GM21515 (cell line): ENCODE measurements around the gene NPFFR1.

Experiments
- ATAC-seq: cut with Tn5 transposase; IDR thresholded peaks from one replicate; pipeline ENCODE4 v1.9.1; 2021; ENCODE audit not compliant: unreplicated experiment

The NPFFR1 gene

DNA sequence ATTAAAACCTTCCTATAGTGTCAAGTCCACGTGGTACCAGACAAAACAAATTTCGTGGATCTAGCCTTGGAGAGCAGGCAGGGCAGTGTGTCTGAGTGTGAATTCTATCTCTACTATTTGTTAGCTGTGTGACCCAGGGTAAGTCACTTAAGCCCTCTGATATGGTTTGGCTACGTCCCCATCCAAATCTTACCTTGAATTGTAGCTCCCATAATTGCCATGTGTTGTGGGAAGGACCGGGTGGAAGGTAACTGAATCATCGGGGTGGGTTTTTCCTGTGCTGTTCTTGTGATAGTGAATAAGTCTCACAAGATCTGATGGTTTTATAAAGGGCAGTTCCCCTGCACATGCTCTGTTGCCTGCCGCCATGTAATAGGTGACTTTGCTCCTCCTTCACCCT is 2.8 kb upstream of the NPFFR1 start:
- no peak for ATAC-seq

DNA sequence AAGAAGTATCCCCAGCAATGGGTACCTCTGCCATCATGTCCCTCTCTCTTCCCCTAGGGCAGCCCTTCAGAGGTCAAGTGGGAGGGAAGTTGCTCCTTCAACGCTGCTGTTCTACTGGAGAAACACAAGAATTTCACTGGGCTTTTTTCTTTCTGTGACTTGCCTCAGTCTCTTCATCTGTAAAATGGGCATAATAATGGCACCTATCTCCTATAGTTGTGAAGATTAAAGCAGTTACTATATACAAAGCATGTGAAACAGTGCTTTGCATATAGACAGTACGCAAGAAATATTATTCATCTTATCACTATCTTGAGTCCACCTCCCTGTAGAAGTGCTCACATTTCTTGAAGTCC is 1.6 kb upstream of the NPFFR1 start:
- no peak for ATAC-seq

DNA sequence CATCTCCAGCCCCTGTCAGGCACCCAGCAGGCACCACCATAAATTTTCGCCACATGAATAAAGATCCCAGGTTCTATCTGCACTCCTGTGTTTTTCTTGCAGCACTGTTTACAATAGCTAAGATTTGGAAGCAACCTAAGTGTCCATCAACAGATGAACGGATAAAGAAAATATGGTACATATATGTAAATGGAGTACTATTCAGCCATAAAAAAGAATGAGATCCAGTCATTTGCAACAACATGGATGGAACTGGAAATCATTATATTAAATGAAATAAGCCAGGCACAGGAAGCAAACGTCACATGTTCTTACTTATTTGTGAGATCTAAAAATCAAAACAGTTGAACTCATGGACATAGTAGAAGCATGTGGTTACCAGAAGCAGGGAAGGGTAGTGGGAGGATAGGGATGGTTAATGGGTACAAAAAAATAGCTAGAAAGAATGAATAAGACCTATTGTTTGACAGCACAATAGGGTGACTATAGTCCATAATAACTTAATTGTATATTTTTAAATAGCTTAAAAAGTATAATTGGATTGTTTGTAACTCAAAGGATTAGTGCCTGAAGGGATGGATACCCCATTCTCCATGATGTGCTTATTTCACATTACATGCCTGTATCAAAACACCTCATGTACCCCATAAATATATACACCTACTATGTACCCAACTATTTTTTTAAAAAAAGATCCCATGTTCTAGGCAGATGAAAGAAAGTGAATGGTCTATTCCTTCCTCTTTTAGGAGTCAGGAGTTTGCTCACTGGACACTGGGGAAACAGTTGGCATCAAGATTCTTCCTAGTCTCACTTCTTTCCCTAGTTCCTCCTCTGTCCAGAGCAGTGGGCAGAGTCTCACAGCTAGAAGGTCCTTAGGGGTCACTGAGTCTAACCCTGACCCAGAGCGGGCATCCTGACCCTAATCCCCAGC is 1.0 kb upstream of the NPFFR1 start:
- no peak for ATAC-seq

DNA sequence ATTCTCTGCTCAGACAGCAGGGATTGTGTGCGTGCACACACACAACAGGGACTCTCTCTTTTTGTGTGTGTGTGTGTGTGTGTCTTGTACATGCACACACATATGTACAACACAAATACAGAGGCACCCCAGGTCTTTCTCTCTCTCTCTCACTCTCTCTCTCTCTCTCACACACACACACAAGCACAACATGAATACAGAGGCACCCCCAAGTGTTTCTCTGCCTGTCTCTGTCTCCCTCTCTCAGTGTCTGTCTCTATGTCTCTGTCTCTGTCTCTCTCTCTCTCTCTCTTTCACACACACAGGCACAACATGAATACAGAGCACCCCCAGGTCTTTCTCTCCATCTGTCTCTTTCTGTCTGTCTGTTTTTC is 746 bp downstream of the NPFFR1 start:
- no peak for ATAC-seq

DNA sequence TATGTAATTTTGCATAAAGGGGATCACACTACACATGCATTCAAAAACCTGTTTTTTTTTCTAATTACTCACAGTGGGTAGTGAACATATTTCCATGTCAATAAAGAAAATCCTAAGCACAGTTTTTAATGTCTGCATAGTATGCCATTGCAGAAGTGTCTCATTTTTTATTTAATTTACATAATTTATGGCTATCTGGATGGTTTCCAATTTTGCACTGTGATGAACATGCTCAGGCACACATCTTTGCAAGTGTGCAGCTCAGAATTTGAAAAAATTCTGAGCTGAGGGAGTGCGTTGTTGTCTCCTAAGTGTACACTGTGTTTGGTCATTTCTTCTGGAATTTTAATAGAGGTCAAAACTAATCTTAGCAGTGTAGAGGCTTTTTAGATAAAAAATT is 2.2 kb downstream of the NPFFR1 start:
- no peak for ATAC-seq

DNA sequence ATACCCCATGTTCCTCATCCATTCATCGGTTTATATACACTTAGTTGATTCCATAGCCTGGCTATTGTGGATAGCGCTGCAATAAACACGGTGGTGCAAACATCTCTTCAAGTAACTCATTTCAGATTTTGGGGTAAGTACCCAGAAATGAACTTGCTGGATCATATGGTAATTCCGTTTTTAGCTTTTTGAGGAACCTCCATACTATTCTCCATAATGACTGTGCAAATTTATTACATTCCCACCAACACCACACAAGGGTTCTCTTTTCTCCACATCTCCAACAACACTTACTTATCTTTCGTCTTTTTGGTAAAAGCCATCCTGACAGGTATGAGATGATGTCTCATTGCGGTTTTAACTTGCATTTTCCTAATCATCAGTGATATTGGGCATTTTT is 3.7 kb downstream of the NPFFR1 start:
- no peak for ATAC-seq

DNA sequence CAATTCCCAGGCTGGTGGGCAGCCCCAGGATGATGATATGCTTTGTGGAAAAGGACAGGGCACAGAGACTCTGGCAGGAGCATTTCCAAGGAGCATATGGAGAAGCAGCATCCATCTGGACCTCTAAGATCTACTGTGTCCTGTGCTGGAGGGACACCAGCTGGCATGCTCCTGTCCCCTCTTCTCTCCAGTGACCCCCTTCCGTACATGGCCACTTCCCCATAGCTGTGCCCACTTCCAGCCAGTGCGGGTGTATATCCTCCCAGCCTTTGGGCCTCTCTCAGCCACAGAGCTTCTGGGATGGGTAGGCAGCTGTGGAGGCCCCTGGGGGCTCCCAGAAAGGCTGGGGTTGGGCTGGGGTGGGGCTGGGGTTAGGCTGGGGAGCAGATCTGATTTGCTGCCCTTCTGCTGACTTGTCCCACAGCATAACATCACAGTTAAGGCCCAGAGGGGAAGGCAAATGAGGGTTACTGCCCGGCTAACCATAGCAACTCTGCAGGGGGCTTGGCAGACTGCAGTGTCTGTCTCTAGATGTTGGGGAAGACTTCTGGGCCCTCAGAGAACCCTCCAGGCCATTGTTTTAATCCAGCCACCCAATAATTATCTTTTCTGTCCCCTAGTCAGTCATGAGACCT is 6.3 kb downstream of the NPFFR1 start:
- ATAC-seq, result no peak

DNA sequence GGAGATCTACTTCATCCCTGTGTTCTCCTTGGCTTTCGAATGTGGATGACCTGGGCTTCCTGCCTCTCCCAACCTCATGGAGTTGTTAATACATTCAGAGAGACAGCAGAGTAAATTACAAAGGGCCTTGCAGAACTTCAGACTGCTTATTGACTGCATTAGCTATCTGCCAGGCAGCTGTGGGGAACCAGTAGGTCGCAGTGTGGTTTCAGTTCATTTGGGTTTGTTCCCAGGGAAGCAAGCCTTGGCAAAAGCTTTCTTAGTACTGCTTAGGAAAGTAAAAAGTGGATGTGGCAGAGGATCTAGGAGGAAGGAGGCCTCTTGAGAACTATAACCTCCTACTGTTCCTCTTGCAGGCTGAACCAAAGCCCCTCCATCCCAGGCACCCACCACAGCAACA is 9.2 kb downstream of the NPFFR1 start:
- no peak for ATAC-seq

DNA sequence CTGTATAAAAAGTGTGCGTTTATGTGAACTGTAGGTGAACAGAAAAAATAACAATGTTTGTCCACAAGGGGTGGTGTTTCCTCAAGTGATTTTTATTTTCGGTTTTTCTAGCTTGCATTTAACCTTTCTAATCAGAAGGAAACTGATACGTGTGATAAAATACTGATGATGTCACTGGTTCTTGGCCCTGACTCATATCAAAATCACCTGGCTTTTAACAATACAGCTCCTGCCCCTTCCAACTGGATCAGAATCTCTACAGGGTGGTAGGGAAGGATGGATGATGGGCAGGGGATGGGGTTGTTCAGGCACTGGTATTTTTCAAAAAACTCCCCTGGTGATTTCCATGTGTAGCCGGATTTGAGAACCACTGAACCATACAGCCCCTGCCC is 10.9 kb downstream of the NPFFR1 start:
- peak; percentile 59 for ATAC-seq

DNA sequence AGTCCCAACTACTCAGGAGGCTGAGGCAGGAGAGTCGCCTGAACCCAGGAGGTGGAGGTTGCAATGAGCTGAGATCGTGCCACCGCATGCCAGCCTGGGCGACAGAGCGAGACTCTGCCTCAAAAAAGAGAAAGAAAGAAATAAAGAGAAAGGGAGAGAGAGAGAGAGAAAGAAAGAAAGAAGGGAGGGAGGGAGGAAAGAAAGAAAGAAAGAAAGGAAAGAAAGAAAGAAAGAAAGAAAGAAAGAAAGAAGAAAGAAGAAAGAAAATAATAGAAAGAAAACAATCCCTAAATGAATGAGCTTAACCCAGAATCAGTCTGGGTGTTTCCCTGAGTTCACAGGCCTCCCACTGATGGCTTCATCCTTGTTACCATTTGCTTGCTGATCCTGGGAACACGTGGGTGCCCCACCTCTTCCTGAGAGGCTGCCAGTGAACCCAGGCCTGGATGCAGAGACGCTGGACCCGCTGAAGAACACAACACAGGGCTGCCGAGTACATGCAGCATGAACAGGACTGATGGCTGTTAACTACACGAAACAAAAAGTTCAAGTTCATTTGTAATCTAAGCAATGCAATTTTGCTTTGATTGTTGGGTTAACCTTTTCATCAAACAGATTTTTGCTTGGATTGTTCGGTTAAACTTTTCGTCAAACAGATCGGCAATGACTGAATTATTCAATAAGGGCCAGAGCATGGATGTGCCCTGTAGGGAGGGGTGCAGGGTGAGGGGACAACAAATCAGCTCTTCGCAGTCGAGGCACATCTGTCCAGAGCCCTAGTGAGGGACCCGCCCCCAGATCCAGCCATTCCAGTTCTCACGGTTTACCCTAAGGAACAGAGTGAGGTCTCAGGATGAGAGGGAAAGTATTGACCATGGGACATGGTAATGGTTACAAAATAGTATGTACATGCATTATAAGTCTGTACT is 11.5 kb downstream of the NPFFR1 start:
- no peak for ATAC-seq

DNA sequence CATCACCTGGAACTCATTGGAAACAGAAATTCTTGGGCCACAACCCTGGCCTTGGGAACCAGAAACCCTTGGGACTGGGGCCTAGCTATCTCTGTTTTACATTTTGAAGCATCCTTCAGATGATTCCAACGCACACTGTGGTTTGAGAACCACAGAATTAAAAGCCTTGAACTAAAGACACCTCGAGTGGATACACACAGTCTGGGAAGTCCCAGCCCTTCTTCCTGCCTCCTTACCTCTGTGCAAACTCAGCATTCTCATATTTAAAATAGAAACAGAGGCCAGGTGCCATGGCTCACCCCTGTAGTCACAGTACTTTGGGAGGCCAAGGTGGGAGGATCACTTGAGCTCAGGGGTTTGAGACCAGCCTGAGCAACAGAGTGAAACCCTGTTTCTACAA is 12.9 kb downstream of the NPFFR1 start:
- no peak for ATAC-seq

DNA sequence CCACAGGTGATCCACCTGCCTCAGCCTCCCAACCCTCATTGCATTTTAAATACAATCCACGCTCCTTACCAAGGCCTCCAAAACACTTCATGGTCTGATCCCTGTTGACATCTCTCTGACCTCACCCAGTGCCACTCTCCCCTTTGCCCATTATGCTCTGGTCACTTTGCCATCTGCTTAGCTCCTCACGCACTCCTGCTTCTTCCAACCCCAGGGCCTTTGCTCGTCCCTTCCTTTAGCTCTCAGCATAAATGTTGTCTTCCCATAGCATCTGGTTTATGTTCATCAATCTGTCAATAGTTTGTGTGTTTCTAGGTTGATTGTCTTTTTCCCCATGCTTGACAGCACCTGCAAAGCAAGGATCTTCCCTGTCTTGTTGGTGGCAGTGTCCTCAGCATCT is 14.1 kb downstream of the NPFFR1 start:
- ATAC-seq, result no peak

DNA sequence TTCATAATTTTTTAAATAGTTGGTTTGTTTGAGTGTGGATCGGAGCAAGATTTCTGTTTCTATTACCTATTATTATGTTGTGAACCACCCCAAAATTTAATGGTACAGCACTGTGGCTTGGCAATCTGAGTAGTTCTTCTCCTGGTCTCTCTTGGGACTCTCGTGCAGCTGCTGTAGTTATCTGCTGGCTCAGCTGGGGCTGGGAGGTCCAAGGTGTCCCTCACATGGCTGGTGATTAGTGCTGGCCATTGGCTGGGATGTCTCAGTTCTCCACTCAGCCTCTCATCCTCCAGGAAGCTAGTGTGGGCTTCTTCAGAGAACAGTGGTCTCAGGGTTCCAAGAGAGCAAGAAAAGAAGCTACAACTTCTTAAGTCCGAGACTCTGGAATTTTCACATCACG is 15.4 kb downstream of the NPFFR1 start:
- ATAC-seq, result no peak

DNA sequence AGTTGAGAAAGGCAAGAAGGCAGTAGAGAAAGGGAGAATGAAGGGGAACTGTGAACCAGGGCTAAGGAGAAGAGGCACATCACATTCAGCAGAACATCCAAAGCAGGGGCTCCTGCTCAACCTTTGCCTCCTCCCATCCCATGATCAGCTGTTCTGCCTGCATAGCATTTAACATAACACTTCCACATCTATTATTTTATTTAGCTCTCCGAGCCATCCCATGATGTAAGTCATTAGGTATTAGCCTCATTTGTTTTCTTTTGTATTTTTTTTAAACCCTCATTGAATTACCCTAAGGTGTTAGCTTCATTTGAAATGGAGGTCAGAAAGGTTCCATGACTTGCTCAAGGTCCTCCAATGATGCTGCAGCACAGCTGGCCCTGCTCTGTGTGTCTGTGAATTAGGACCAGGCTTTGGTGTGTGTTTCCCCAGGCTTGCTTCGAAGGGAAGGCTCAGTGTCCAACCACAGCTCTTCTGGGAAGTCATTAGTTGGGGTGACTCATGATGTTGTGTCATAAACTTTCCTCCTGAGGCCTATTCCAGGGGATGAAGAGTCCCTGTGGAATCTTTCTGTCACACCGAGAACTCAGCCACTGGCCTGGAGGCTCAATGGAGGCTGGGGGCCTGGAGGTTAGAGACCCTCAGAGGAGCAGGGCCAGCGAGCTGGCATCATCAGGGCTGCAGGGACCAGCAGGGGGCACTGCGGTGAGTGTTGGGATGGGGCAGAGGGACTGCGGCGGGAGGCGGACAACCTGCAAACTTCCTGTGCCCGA is 16.5 kb downstream of the NPFFR1 start:
- ATAC-seq, result no peak

DNA sequence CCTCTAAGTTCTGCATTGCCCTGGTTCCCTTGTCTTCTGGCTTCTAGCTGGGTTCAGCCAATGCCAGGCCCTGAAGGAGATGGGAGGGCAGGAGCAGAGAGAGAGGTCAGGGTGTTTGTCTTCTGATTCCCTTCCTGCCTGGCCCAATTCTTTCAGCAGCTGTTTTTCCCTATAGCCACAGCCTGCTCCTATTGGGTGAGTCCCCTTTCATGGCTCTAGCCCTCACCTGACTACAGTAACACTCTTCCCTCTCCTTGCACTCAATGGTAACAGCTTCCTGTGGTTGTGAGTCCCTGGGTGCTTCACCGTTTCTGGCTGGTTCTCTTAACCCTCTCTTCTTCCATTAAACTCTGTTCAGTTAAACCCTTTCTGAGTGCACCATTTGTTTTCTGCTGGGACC is 17.1 kb downstream of the NPFFR1 start:
- no peak for ATAC-seq

DNA sequence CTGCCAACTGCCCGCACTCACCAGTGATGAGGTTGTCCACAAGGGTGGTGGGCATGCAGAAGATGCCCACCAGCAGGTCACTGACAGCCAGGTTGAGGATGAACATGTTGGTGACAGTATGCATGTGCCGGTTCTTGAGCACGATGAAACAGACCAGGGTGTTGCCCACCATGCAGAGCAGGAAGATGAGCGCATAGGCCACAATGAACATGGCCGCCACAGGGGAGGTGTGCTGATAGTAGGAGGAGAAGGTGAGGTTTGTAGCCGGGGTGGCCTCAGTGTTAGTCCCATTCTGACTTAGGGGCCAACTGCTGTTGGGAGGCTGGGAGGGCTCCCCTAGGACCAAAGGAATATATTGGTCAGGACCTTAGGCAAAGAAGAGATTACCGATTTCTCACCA is 17.7 kb downstream of the NPFFR1 start:
- no peak for ATAC-seq

DNA sequence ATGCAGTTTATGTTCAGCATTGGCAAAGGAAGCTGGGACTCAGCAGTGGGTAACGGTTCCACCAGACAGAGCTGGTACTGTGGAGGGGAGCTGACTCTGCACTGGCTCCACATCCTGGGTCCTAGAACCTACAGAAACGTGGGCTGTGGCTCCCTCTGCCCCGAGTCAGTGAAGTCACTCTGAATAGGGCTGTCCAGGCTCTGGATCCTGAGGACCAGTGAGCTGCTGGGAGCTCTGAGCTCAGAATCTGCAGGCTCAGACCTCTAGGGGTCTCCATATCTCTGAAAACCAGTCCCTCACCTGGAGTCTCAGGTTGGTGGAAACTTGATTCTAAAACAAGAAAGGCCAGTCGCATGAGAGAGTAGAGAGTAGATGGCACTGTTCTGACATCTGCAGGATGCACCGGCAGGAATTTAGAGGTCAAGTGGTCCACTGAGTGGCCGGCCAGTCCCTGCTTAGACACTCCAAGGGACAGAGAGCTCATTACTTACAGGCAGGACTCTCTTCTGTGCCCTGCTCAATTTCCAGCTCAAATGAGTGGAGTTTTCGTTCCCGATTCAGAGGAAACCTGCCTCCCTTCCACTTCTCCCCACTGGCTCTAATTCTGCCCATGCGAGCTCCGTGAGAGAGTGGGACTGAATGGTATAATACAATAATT is 18.6 kb downstream of the NPFFR1 start:
- ATAC-seq, result no peak

DNA sequence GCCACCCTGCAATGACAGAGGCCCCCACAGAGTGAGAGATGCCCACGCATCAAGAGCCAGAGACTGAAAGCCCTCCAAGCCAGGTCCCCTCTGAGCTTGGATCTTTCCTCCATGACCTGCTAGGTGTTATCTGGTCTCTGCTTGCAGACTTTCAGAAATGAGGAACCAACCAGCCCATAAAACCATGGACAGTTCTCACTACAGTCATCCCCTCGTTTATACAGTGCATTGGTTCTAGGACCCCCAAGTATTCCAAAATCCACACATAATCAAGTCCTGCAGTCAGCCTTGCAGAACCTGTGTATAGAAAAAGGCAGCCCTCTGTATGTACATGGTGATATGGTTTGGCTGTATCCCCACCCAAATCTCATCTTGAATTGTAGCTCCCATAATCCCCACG is 23.1 kb downstream of the NPFFR1 start:
- no peak for ATAC-seq

DNA sequence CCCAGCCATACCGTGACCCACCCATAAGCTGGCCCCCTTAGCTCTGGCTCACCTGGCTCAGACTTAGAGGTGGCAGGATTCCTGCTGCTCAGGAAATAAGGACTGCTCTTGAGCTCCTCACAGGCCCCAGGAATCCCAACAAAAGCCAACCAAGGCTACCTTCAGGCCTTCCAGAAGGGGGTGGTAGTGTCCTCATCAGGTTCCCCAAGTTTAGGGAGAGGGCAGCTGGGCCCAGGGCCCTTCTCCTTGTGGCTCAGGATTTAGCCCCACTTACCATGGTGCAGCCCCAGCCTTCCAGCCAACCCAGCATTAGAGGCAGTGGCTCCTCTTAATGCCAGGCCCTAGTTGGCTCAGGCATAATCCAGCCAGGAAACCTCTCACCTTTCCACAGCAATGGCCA is 23.5 kb downstream of the NPFFR1 start:
- no peak for ATAC-seq

DNA sequence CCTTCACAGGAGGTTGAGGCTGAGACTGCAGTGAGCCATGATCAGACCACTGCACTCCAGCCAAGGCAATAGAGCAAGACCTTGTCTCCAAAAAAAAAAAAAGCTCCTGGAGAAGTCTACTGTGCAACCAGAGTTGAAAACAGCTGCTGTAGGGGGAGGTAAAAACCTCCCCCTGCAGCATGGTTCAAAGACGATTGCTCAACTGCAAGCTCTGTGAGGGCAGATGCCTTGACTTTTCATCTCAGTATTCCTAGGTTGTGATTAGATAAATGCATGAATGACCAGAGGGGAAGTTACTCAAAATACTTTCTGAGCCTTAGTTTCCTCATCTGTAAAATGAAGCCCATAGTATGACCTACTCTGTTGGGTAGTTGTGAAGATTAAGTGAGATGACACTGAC is 25.6 kb downstream of the NPFFR1 start:
- no peak for ATAC-seq
